ENCODE data around the gene RFT1.

Gene RFT1

DNA sequence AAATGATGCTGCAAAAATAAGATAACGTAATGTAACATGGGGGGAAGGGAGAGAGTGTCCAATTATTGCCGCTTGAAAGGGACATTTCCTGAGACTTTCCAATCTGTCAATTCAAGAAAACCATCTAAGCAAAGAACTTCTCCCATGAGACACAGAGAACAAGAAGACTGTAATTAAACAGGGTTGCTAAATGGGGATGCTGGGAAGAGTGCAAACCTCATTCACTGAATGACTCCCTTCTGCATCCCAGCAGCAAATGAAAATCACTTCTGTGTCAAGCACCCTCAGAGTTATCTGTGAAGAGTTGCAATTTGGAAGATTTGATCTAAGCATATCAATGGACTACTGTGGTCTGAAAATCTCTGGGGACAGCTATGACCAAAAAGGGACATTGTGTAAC is 3.6 kb downstream of the RFT1 start:
- DNase-seq (ENCODE audit: low read depth in 3 of 3, low spot score in 1 of 3): no peak

DNA sequence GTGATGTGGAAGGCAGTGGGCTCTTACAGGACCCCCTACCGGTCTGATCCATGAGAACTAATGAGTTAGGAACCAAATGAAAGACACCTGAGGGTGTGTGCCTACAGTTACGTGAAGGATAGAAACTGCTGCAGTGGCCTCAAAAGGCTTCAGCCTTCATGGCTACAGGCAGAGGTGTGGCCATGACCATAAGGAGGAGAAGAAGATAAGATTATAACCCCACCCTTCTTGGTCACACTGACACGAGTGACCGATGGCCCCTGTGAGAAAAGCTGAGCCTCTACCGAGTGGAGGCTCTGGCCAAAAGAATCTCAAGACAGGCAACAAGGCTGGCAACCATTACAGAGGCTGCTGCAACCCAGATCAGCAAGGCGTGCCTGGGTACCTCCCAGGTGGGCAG is 6.3 kb downstream of the RFT1 start:
- DNase-seq (ENCODE audit: low read depth in 3 of 3, low spot score in 1 of 3): no peak

DNA sequence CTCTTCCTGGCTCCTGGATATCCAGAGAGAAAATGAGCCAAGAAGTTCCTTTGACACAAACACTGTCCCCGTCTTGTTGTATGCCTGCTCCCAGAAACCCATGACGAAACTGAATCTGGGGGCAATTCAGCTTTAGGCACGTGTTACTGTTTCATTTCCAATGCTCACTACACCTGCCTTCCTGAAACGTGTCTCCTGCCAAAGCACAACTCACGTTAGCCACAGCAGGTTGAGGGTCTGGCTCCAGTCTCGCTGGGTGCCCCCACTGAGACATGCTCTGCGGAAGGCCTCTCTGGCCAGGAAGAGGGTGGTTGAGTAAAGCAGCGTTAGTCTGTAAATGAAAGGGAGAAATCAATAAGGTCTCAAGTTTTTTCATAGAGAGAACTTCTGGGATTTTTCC is 6.7 kb downstream of the RFT1 start:
- DNase-seq (ENCODE audit: low read depth in 3 of 3, low spot score in 1 of 3): no peak

DNA sequence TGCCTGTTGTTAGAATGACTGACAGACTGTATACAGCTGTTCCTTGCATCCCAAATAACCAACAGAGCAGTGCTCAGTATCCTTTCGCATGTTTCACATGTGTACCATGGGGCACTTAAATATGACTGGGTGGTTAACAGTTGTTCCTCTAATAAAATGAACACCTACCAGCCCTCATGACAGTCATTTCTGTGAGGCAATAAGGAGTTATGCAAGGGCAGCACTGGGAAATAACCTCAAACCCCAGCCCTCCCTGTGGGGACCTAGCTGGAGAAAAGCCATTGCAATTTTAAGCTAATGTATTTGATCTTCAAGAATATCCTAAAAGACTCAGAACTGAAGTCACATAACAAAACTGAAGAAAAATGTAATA is 7.3 kb downstream of the RFT1 start:
- DNase-seq (ENCODE audit: low read depth in 3 of 3, low spot score in 1 of 3): no peak

DNA sequence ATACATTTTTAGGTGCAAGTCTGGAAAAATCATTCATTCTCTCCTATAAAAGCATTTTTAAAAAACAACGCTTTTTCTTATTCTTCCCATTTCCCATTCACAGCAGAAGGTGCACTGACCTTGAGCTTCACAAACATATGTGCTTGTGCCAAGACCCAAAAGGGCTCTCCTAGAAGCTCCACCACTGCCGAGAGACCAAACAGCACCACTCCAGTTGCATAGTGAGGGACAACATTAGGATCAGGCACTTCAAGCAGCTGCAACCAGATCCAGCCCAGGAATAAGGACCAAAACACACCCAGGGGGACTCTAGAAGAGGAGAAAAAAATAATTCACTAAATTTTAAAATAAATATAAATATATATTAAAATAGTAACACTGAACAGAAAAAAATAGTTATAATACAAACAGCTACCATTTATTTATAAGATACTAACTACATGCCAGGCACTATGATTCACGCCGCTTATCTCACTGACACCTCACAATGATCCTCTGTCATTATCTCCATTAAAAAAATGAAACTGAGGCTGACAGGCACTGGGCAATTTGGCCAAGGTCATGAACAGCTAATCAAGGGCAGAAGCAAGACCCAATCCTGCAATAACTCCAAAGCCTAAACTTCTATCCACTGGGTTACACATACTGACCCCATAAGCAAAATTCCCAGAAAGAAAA is 7.8 kb downstream of the RFT1 start:
- DNase-seq (ENCODE audit: low read depth in 3 of 3, low spot score in 1 of 3): no peak

DNA sequence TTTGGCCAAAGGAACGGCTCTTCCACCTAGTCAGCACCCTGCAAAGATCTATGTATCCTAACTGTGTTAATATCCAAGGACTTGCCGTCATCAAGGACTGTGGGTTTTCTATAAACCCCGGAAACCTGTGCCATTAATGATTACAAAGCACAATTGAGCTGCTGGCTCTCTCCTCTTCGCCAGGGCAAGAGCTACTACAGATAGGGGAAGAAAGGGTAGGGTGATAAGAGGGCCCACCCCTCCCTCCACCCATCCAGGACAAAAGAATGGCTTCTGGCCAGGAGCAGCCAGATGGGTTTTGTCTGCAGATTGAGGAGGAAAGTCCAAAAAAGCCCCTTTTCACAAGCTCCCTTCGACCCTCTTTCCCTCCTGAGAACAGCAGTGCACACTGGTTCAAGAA is 9.9 kb downstream of the RFT1 start:
- DNase-seq (ENCODE audit: low read depth in 3 of 3, low spot score in 1 of 3): no peak

DNA sequence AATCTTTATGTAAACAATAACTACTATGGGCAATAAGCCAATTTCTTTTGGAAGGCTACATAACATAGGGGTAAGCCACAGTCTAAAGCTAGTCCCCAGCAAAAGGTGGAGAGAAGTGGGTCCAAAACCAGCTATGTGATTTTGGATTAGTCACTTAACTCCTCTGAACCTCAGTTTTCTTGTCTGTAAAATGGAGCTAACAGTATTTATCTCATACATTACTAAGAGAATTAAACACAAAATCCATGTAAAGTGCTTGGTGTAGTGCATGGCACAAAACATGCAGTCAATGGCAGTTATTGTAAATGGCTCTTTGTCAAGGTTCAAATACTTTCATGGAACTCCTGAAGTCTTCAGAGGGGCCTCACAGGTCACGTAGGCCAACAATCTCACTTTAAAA is 13.3 kb downstream of the RFT1 start:
- DNase-seq (ENCODE audit: low read depth in 3 of 3, low spot score in 1 of 3): no peak

DNA sequence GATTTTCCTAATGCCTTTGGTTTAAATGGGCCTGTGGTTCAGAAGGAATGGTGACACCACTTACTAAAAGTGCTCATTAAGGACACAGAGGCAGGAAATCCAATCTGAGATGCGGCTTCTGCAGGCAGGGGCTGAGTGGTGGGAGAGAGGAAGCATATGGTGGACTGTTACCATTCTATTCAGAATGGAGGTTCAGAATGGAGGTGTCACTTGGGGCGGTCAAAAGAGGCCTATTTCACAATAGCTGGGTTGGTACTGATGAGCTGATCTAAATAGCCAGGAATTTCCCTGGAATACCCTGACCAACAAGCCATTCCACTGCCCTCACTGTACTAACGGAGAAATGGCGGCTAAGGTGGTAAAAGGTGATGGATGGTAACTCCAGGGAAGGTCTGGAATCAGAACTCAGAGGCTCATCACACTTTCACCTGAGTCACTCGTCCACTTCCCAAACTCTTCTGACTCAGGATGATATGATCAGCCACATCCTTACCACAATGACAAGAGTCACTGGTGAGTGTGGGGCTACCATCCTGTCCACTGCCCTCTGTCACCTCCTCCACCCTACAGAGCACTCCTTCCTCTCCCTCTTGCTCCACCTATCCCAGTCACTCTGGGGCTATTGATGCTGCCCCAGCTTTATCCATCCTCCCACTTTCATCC is 15.7 kb downstream of the RFT1 start:
- no peak for DNase-seq (ENCODE audit: low read depth in 3 of 3, low spot score in 1 of 3)

DNA sequence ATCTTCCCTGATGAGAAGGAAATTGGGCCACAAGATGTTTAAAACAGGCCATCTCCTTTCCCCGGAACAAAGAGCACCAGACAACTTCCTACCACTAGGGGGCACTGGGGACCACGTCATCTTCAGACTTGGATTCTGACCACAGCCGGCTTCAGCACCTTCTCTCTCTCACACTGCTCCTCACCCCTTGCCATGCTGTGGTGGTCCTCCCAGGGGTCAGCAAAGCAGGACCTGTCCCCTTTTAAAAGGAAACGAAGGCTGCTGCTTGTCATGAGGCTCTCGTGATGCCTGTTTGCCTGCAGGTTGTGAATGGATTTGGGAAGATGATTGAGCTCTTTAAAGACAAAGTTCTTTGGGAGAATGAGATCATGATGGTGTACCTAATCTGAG is 16.2 kb downstream of the RFT1 start:
- peak; percentile 55 to 64 (median 58) for DNase-seq (ENCODE audit: low read depth in 3 of 3, low spot score in 1 of 3)

DNA sequence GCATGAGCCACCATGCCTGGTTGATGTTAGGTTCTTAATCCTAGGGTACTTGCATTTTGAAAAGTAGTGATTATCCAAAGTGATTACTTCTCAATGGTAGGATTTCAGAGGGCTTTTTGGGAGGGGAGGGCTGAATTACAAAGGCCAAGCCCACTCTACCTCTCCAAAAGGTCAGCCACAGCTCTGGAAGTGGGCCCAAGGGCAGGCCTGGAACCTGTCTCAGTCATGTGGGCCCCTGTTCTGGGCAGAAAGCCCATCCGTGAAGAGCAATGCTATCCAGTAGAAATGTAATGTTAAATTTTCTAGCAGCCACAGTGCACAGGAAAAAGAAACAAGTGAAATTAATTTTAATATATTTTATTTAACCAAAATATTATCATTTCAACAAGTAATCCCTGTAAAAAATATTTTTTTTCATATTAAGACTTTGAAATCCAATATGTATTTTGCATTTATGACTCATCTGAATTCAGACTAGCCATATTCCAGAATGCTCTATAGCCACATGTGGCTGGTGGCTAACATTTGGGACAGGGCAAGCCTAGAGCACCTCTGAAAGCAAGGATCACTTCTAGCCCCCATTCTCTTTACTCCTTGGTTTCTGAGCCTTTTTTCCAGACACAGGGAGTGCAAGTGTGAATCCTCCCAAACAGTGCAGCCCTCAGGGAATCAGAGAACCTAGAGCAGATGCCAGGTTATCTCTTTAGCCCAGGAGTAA is 16.8 kb downstream of the RFT1 start:
- DNase-seq (ENCODE audit: low read depth in 3 of 3, low spot score in 1 of 3): no peak

DNA sequence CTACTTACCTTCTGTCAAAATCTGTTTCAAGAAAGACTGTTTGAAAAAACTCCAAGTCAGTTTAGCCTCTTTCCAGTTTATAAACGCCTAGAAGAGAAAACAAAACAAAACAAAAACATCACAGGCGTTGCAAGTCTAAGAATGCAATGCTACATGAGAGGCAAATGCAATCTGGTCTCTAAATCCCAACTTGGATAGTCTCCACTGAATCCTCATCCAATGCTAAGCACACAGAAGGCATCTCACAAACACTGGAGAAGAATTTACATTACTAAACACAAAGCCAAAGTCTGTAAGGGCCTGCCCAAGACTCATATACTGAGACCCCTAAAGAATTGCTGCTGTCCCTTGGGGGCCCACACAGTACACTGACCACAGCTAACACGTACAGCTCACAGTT is 18.4 kb downstream of the RFT1 start:
- no peak for DNase-seq (ENCODE audit: low read depth in 3 of 3, low spot score in 1 of 3)

DNA sequence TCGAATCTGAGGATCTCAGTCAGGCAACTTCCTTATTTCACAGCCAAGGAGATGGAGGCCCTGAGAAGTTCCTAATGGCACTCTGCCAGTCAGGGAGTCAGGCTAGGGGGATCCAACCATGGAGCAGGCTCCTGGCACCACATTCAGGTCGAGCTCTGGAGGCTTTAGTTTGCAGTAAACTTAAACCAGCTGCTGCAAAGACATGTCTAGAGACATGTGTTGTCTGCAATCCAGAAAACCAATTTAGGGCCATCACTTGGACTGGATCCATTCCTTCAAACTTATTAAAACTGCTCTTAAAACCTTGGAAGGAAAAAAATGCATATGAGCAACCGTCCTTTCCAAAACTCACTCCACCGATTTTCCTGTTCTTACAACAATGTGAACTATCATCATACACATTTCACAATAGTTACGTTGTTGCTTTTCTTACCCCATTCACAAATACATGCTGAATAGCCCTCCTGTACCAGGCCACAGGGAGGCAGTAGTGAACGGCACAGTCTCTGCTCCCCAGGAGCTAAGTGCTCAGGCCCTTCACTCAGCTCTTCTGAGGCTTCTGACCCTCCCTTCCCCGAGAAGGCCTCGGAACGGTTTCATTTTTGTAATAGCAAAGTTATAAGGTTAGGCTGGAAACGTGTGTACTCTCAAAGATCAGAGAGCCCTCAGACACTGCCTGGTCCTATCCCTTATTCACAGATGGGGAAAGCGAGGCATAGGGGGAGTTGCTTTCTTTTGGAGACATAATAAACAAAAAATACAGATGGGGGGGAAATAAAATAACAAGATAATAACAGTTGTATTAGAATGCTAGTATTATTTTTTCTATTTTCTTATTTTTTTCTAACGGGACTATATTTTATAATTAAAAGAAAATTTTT is 20.1 kb downstream of the RFT1 start:
- no peak for DNase-seq (ENCODE audit: low read depth in 3 of 3, low spot score in 1 of 3)

DNA sequence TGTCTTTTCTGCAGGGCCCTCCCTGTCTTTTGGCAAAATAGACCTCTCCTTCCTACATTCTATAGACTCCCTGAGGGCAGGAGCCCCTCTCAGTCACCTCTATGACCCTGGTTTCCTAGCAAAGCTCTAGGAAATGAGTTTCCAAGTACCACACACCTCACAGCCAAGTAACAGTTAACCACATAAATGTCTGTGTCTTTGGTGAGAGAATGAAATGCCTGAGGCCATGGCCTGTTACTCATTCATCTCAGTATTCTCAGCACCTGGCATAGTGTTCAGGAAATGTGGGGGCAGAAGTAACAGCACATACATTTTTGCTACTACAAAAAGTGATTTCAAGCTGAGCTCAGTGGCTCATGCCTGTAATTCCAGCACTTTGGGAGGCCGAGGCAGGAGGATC is 21.0 kb downstream of the RFT1 start:
- no peak for DNase-seq (ENCODE audit: low read depth in 3 of 3, low spot score in 1 of 3)

DNA sequence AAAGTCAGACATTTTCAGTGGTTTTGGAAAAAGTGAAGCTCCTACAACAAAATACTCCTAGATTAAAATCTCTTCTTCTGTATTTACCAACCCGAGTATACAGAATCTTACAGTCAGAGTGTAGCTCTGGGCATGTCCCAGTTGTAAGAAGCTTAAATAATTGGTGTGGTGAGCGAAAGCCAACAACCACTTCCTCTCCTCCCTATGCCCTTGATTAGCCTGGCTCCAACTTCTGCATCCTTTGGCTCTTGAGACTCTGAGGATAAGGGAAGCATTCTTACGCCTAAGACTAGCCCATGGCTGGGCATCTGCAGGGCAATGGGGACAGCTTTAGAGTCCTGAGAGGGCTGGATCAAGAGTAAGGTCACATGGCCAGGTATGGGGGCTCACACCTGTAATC is 25.5 kb downstream of the RFT1 start:
- no peak for DNase-seq (ENCODE audit: low read depth in 3 of 3, low spot score in 1 of 3)

DNA sequence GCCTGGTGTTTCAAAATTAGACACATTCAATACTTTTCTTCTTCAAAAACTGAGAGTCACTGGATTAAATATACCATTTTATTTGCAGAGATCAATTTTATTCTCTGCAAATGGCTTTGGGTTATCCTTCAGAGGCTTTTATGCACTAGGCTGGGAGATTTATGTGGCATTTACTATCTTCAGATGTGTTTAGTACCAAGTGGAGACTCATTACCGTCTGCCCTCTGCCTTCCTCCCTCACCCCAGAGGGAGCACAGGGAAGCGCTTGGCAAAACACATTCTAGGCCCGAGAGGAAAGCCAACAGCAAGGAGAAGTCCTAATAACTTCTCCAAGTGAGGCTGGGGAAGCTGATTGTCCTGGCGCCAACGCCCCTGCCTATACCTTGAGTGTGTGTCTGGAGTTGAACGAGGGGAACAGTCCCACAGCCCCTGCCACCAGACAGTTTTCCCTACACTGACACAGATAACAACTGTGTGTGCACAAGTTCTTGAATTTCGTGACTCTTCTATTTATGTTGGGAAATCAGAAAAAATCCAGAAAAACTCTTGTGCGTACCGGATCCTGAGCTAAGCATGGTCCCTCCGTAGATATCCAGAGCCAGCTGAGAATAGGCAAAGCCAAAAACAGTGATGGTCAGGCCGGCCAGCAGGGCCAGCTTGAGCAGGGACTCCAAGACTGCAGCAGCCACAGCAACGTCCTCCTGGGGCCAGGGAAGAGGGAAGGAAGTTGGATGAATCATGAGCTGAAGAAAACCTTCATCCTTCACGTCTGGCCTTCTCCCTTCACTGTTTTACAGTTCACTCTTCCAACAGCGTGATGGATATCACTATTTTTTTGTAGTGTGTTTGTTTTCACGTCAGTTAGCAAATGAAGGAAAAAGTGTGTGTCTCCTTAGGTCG is 26.6 kb downstream of the RFT1 start:
- no peak for DNase-seq (ENCODE audit: low read depth in 3 of 3, low spot score in 1 of 3)

DNA sequence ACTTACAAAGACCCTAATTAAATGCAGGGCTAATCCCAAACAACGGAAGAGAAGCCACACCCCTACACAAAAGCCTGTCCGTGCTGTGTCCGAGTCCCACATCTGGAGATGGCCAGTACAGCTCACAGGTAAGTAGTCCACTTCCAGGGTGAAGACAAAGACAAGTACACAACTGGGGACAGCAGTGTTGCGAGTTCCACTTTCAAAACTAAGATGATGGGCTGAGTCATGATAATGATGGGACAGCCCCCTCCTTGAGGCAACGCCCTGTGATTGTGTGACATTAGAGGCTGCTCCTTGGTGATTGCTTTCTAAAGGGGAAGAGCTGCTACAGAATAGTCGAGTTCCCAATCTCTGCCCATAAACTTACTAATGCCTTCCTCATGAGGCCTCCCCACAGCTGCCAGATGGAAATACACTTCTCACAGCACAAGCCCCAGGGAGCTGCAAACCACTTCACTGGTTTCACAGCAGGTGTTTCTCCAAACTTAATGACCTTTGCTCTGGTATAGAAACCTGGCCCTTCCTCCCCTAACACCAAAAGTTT is 27.6 kb downstream of the RFT1 start:
- DNase-seq (ENCODE audit: low read depth in 3 of 3, low spot score in 1 of 3): peak in 1 of 3 donors; percentile 4

DNA sequence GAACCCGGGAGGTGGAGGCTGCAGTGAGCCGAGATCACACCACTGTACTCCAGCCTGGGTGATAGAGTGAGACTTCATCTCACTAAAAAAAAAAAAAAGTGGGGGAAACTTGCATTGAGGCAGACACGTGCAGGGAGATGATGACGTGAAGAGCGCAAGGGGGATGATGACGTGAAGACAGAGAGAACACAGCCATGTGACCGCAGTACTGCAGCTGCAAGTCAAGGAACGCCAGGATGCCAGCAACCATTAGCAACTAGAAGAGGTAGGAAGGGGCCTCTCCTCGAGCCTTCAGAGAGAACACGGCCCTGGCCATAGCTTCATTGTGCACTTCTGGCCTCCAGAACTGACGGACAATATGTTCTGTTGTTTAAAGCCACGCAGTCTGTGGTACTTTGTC is 28.3 kb downstream of the RFT1 start:
- no peak for DNase-seq (ENCODE audit: low read depth in 3 of 3, low spot score in 1 of 3)

DNA sequence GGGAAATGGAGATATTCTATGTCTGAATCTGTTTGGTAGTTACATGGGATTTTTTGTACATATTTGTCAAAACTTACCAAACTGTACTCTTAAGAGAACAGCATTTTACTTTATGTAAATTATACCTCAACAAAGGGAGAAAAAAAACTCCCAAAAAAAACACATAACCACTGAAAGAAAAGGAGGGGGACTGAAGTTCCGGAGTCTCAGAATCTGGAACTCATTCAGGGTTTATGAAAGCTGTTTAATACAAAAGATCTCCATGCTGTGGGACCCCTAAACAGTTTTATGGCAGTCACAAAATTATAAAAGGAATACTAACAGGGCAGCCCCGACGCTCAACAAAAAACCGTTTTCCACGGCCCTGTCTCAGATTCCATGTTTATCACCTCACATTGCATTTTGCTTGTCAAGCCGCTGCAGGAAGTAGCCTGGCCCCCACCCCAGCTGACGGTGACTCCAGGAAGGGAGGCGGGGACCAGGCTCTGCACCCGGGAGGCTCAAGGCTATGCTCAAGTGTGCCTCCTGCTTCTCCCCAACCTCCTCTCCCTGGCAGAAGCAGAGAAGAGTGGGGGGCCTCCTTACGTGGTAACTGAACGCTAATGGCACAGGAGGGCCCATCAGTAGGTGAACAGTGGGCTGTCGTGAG is 29.3 kb downstream of the RFT1 start:
- DNase-seq (ENCODE audit: low read depth in 3 of 3, low spot score in 1 of 3): no peak

DNA sequence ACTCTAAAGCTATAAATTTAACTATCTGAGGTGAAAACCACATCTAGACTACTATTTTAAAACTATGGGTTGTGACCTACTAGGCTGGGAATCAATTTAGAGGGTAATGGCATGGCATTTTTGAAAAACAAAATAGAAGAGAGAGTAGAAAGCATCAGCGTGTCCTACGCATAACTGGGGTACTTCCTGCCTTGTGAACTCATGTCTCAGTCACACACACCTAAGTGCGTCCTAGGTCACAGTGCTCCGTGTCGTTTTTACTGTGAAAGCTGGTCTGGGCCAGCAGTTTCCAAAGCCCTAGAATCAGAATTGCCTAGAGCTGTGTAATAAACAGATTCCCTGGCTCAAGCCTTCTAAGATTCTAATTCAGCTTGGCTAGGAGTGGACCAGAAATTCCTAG is 32.3 kb downstream of the RFT1 start:
- no peak for DNase-seq (ENCODE audit: low read depth in 3 of 3, low spot score in 1 of 3)

DNA sequence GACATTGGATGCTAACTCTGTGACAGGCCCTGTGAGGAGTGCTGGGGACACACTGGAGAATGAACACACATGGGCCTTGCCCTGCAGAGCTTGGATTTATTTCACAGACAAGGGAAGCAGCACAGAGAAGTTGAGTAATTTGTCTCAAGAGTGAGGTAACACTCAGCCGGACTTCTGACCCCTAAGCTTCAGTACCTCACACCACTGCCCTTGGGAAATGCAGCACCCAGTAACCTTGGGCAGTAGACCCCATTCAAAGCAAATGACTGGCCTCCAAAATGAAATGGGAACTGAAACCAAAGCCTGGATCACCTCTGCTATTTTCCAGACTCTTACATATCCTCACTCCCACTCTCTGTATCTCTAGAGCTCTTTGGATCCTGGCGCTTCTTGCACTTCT is 37.3 kb downstream of the RFT1 start:
- no peak for DNase-seq (ENCODE audit: low read depth in 3 of 3, low spot score in 1 of 3)

Measured in stimulated activated CD4-positive, alpha-beta T cell treated with anti-CD3 and anti-CD28 coated beads, TNF-alpha, amount 100 ng/mL, for 1 hour (primary cell).